Stomach (tissue), 9 donors: Measurements from ENCODE around the gene PDXDC1. TPM values are rescaled to one million over a fixed set of nuclear protein-coding genes. Genes with fewer than 3 reads are reported as not detected.
A peak's percentile ranks its signal among the peaks of the same experiment; 100 is the strongest.
"Not testable (repeated sequence)": the region's sequence is repeated elsewhere in the genome, so short reads cannot be mapped to it uniquely, and the experiment has no call there.

ENCODE experiments used
- DNase-seq, 2 donors: peaks; one replicate each; pipeline versions ENCODE4 v3.0.0 to v3.0.0-alpha.2; 2013 to 2019
- H3K27ac ChIP-seq, 5 donors: fragments of 200-600 bp in 4 of 5; sonication (generic) in 4 of 5; one replicate each; pipeline ENCODE4 v1.5.1; 2013 to 2019; ENCODE audit warnings: mild to moderate bottlenecking in 1 of 5, moderate library complexity in 1 of 5
- H3K27me3 ChIP-seq, 3 donors: fragments of 200-600 bp; sonication (generic); one replicate each; pipeline ENCODE4 v1.5.1; 2017 to 2019; ENCODE audit warnings: mixed run types in 1 of 3
- H3K36me3 ChIP-seq, 4 donors: fragments of 200-600 bp; sonication (generic); 1 replicate in 3 of 4; 2 replicates in 1 of 4; pipeline ENCODE4 v1.5.1; 2016 to 2019
- H3K4me1 ChIP-seq, 4 donors: fragments of 200-600 bp; sonication (generic); one replicate each; pipeline ENCODE4 v1.5.1; 2016 to 2019
- H3K4me3 ChIP-seq, 4 donors: fragments of 200-600 bp; sonication (generic) in 3 of 4; one replicate each; pipeline ENCODE4 v1.5.1; 2016 to 2019; ENCODE audit warnings: mild to moderate bottlenecking in 1 of 4
- H3K9me3 ChIP-seq, 4 donors: fragments of 200-600 bp; sonication (generic); one replicate each; pipeline ENCODE4 v1.5.1; 2016 to 2019
- CTCF ChIP-seq, 7 experiments: fragments of 450-650 bp in 4 of 7; fragments of 200-600 bp in 3 of 7; sonication (generic) in 3 of 7; IDR thresholded peaks; one replicate each; pipeline ENCODE4 v1.5.1; 2016 to 2019; ENCODE audit warnings: antibody characterized with exemption in 7 of 7, control low read depth in 2 of 7, mild to moderate bottlenecking in 1 of 7
- POLR2AphosphoS5 ChIP-seq, 3 donors: sonication (generic); formaldehyde crosslinking; IDR thresholded peaks; one replicate each; pipeline ENCODE4 v1.6.1; 2016; ENCODE audit warnings: antibody characterized with exemption in 3 of 3
- WGBS, 5 donors: extraction: QIAGEN DNeasy Blood & Tissue Kit in 3 of 5; methylation state at CpG; one replicate each; pipeline versions ENCODE4 v1.1.5 to v1.1.7; 2013 to 2018; 5-methylcytosine and 5-hydroxymethylcytosine counted together
- intact Hi-C: fragments of 100-400 bp; cut with DNase I; formaldehyde crosslinking; loops from one replicate; pipeline ENCODE4 v1.15.1; 2023; ENCODE audit warnings: low total_unique reads
- polyA plus RNA-seq, 3 donors: library from polyadenylated mRNA; stranded (reverse); fragments of 200-250 nt; gene quantifications; one replicate each; pipeline ENCODE4 v1.2.3, GENCODE V29; 2013
- total RNA-seq, 5 donors: library from RNA; depleted of rRNA; stranded (reverse); fragments of >200 nt; gene quantifications; one replicate each; pipeline versions ENCODE4 v1.1.0 to v1.2.3, GENCODE V29; 2014 to 2016
- donor health status: healthy with polysubstance abuse.
- donor health status: Bipolar disorder and iron deficiency.
- donor health status: healthy.

The PDXDC1 gene
- total and polyA plus RNA-seq, 8 donors = 35.1 to 126 (median 84.0) TPM

GRCh38 chr16:15016951-15017580, 42.2 kb downstream of the PDXDC1 start:
- peak in 1 of 3 donors; percentile 84 for TF ChIP-seq POLR2AphosphoS5 (IDR thresholded peaks at IDR 0.05)
- WGBS, 5 donors = 6 to 21% (median 11%) methylated on average over 4 of the region's 4 CpGs
- intact Hi-C loops, H3K9me3 ChIP-seq, H3K27me3 ChIP-seq, H3K4me3 ChIP-seq: not testable (repeated sequence)
- peak; percentile 22 to 48 for DNase-seq
- Histone ChIP-seq H3K27ac (peak overlapping the region in 4 of 5 donors; percentile 33 to 57 (median 40)), H3K36me3 (peaks cover 35 to 79% (median 63%) of the 10 kb centered on the region in 4 donors), H3K4me1 (peaks cover 8 to 35% (median 17%) of the 10 kb centered on the region in 4 donors)

DNA sequence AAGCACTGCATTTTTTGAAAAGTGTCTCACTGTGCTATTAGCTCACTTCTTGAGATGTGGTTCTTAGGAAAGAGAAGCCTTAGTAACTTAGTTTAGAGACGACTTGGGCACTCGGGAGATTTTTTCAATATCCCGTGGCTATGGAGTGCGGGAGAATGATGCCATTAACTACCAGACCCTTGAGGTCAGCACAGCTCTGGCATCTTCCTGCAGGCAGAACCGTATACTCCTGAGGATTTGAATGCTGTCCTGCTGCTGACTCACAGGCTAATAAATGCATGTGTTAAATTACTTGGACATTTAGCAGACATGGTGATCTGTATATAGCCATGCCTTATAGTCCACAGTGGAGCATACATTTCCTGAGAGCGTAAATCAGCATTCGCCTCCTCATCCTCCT, 46.6 kb downstream of the PDXDC1 start:
- 79 to 87% (median 83%) methylated on average over 7 of the region's 7 CpGs for WGBS, 5 donors
- peaks cover 57 to 96% (median 89%) of the 10 kb centered on the region in 4 donors for H3K36me3 ChIP-seq

DNA sequence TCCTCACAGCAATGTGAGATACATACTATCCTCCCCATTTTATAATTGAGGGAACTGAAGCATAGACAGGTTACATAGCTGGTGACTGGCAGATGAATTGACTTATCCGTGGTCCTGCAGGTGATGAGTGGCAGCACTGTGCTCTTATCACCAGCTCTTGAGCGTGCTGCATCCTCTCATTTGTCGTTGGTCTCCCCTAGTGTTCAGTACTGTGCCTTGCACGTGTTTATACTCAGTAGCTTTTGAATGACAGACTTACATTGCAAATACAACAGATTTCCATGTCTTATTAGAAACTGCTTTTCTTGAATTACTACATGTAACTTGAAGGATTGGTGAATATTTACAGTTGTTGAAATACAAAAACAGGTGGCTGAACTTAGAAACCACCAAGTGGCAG, 47.4 kb downstream of the PDXDC1 start:
- H3K27me3 ChIP-seq, H3K4me3 ChIP-seq, H3K9me3 ChIP-seq, intact Hi-C loops, H3K27ac ChIP-seq: not testable (repeated sequence)
- TF ChIP-seq CTCF (IDR thresholded peaks at IDR 0.05) = peak in 3 of 7 experiments; percentile 12 to 27 (median 23)
- peak in 1 of 2 donors; percentile 52 for DNase-seq
- WGBS, 5 donors = 10 to 27% (median 16%) methylated on average over 4 of the region's 4 CpGs
- Histone ChIP-seq H3K4me1 (peaks cover 2 to 20% (median 5%) of the 10 kb centered on the region in 4 donors), H3K36me3 (peaks cover 54 to 97% (median 88%) of the 10 kb centered on the region in 4 donors)

More for the DNA sequence above, 46.6 kb downstream of the PDXDC1 start:
- intact Hi-C loops, DNase-seq, H3K27me3 ChIP-seq, H3K4me3 ChIP-seq, H3K9me3 ChIP-seq, H3K27ac ChIP-seq: not testable (repeated sequence)
- peaks cover 7 to 28% (median 11%) of the 10 kb centered on the region in 4 donors for H3K4me1 ChIP-seq
- TF ChIP-seq POLR2AphosphoS5 (IDR thresholded peaks at IDR 0.05) = peak in 1 of 3 donors; percentile 28

GRCh38 chr16:15023381-15024077, 48.7 kb downstream of the PDXDC1 start:
- peaks cover 0 to 23% (median 4%) of the 10 kb centered on the region in 4 donors for H3K4me1 ChIP-seq
- H3K27me3 ChIP-seq, DNase-seq, H3K9me3 ChIP-seq, H3K27ac ChIP-seq, H3K4me3 ChIP-seq, intact Hi-C loops: not testable (repeated sequence)
- H3K36me3 ChIP-seq = peaks cover 58 to 98% (median 86%) of the 10 kb centered on the region in 4 donors
- WGBS, 5 donors = 87 to 91% (median 89%) methylated on average over 13 of the region's 13 CpGs

DNA sequence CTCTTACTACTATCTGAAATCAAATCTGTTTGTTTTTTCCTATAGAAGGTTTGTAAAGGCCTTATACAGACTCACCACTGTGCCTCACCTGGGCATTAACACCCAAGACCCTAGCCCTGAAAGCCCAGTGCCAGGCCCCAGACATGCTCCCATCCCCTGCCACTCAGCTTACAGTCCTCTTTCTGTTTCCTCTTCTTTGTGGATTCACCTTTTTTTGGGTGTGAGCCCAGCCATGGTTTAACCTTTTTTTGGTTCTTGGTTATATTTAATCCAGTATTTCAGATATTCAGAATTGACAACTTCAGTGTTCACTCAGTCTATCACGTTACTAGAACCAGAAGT, 50.0 kb downstream of the PDXDC1 start:
- H3K27ac ChIP-seq = peak overlapping the region in 4 of 5 donors; percentile 59 to 76 (median 62)
- H3K27me3 ChIP-seq, H3K9me3 ChIP-seq, intact Hi-C loops, DNase-seq, H3K4me3 ChIP-seq: not testable (repeated sequence)
- peaks cover 0 to 27% (median 7%) of the 10 kb centered on the region in 4 donors for H3K4me1 ChIP-seq
- 75 to 88% (median 83%) methylated on average over 1 of the region's 1 CpG for WGBS, 5 donors
- peaks cover 60 to 99% (median 87%) of the 10 kb centered on the region in 4 donors for H3K36me3 ChIP-seq

DNA sequence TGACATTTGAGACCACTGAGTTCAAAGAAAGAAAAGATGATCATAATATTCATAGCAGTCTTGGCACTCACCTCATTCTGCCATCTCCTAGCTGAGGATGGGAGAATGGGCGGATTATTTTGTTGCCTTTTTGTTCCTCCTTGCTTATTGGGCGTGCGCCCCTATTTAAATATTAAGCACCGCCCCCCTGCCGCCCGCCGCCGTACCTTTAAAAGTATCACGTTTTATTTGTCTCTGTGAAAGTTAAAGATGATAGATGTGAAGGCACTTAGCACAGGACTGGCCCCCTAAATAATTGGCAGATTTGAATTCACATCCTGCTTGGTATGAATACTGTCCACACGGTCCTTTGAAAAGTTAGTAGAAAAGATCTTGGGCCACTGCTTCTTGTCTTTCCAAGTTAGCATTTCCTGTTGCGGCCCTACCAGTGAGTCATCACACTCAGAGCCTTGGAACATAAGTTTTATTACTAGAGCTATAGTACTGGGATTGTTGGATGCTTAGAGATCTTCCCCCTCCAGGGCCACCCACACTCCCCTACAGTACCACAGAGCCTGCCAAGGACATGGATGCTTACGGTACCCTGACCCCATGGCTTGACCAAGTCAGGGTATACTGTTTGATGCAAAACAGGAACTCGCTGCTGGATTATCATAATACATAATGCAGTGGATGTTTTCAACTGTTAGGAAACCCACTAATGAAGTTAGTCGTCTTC, 50.6 kb downstream of the PDXDC1 start:
- peak in 1 of 3 donors; percentile 42 for TF ChIP-seq POLR2AphosphoS5 (IDR thresholded peaks at IDR 0.05)
- H3K4me3 ChIP-seq, intact Hi-C loops, DNase-seq, H3K9me3 ChIP-seq, H3K27me3 ChIP-seq: not testable (repeated sequence)
- Histone ChIP-seq H3K27ac (peak overlapping the region in 4 of 5 donors; percentile 59 to 76 (median 62)), H3K4me1 (peaks cover 0 to 27% (median 7%) of the 10 kb centered on the region in 4 donors), H3K36me3 (peaks cover 63 to 99% (median 86%) of the 10 kb centered on the region in 4 donors)
- 73 to 83% (median 82%) methylated on average over 14 of the region's 14 CpGs for WGBS, 5 donors

GRCh38 chr16:15027051-15027450, 52.2 kb downstream of the PDXDC1 start:
- 73 to 88% (median 77%) methylated on average over 4 to 7 of the region's 8 CpGs for WGBS, 5 donors
- Histone ChIP-seq H3K27ac (peak overlapping the region in 1 of 5 donors; percentile 30), H3K36me3 (peaks cover 64 to 99% (median 87%) of the 10 kb centered on the region in 4 donors), H3K4me1 (peaks cover 0 to 27% (median 7%) of the 10 kb centered on the region in 4 donors)
- intact Hi-C loops, H3K9me3 ChIP-seq, H3K27me3 ChIP-seq, H3K4me3 ChIP-seq, DNase-seq: not testable (repeated sequence)

- WGBS, 5 donors = 83 to 86% (median 83%) methylated on average over 26 to 29 of the region's 29 CpGs
- peaks cover 71 to 99% (median 87%) of the 10 kb centered on the region in 4 donors for H3K36me3 ChIP-seq
- H3K4me1 ChIP-seq = peaks cover 0 to 27% (median 7%) of the 10 kb centered on the region in 4 donors
These were observed 52.9 kb downstream of the PDXDC1 start for GRCh38 chr16:15027503-15028344.

DNA sequence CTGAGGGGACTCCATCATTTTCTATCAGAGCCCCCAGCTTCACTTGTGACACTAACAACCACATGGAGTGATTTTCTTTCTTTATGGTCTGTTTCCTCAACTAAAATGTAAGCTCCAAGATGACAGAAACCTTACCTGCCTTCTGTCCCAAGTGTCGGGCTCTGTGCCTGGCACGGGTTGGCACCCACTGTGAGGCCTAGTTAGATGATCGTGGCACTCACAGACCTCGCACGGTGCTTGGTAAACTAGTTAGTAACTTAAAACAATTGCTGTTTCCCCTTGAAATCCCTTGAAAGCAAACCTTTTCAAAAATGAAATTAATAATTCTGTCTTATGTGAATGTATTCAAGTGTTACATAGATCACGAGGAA, 53.5 kb downstream of the PDXDC1 start:
- DNase-seq, H3K27me3 ChIP-seq, intact Hi-C loops, H3K4me3 ChIP-seq, H3K9me3 ChIP-seq: not testable (repeated sequence)
- peaks cover 71 to 99% (median 87%) of the 10 kb centered on the region in 4 donors for H3K36me3 ChIP-seq
- peak overlapping the region in 2 of 5 donors; percentile 38 to 41 for H3K27ac ChIP-seq
- 62 to 76% (median 65%) methylated on average over 6 of the region's 6 CpGs for WGBS, 5 donors
- H3K4me1 ChIP-seq = peaks cover 0 to 27% (median 7%) of the 10 kb centered on the region in 4 donors

More at GRCh38 chr16:15027503-15028344, 52.9 kb downstream of the PDXDC1 start:
- H3K4me3 ChIP-seq, H3K27me3 ChIP-seq, DNase-seq, H3K9me3 ChIP-seq, intact Hi-C loops: not testable (repeated sequence)
- H3K27ac ChIP-seq = peak overlapping the region in 1 of 5 donors; percentile 30
